ENCODE data around the gene PCLAF.
"Not testable (repeated sequence)": the region's sequence is repeated elsewhere in the genome, so short reads cannot be mapped to it uniquely, and the experiment has no call there.

The PCLAF gene, protein sequence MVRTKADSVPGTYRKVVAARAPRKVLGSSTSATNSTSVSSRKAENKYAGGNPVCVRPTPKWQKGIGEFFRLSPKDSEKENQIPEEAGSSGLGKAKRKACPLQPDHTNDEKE

DNA sequence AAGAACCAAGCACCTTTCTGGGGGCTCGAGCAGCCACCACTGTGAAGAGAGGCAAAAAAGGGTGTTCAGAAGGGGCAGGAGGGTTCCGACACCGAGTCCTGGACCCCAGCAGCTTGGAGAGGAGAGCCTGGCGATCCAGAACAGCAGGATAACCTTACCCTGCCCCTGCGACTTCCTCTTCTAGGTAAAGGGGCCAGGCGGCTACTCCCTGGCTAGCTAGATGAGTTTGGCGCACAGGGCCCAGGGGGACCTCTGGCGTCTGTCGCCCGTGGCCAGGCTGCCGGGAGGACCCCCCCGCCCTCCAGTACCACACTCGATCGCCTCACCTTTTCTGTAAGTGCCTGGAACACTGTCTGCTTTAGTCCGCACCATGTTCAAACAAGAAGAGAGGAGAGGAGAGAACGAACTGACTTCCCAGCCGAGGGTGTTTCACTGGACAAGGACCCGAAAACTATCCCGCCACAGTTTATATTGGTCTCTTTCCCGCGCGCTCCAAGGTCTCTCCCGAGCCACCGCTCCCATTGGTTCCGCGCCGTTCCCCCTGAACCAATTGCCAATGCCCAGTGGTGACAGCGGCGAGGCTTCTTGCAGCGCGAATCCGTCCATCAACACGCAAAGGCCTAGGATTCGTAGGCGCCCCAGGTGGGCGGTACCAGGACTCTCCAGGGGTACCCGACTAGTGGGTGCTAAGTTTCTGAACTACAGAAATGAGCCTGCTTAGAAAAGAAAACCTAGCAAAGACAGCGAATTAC is at the start of gene PCLAF:
TSS of gene PCLAF (minus strand) at position 442 of the 752 bp plus-strand sequence. CDS start at position 372, 70 bp downstream.
- no peaks in the 10 kb centered on the region for H3K36me3 Mint-ChIP-seq
- H3K27ac Mint-ChIP-seq, result peak within 1 kb of the TSS; percentile 89
- peaks cover 1% of the 10 kb centered on the region for H3K27me3 Mint-ChIP-seq
- no peaks in the 10 kb centered on the region for H3K9me3 Mint-ChIP-seq (ENCODE audit: low read depth)
- peak within 1 kb of the TSS; percentile 96 for H3K4me3 Mint-ChIP-seq
- H3K4me1 Mint-ChIP-seq (ENCODE audit: low read depth), result peaks cover 14% of the 10 kb centered on the region

DNA sequence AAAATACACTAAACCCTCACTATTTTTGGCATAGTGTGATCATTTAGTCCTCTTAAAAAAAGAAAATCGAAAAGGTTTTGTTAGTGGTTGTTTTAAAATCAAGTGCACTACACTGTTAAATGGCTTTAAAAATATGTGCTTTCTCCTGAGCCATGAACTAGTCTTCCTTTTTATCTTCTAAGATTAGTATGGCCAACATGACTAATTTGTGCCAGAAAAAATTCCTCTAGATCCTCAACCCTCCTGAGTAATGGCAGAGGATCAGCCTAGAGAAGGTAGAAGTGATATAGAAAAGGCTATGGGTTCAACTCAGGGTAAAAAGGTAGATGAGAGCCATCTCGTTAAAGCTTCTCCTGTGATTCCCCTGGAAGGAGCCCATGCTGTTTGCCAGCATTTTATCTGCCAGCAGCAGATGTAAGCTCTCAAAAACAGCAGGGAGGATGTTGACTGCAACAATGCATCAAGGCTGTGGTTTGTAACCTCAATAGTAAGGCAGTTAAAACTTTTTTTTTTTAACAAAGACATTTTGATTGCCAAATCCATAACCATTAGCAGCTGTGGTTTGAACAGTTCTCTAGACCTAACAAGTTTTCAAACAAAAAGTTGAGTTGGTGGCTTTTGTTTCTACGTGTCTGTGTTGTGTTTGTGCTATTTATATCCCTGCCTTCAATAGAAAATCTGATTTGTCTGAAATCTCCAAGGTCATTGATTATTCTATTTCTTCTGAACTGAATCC is 48.9 kb upstream of the PCLAF start:
- peaks cover 46% of the 10 kb centered on the region for H3K4me1 Mint-ChIP-seq (ENCODE audit: low read depth)
- H3K9me3 Mint-ChIP-seq (ENCODE audit: low read depth), result no peaks in the 10 kb centered on the region
- H3K4me3 Mint-ChIP-seq, result peak overlapping the region; percentile 77
- H3K27ac Mint-ChIP-seq, result peak overlapping the region; percentile 92
- H3K36me3 Mint-ChIP-seq, result peaks cover 5% of the 10 kb centered on the region
- no peaks in the 10 kb centered on the region for H3K27me3 Mint-ChIP-seq

DNA sequence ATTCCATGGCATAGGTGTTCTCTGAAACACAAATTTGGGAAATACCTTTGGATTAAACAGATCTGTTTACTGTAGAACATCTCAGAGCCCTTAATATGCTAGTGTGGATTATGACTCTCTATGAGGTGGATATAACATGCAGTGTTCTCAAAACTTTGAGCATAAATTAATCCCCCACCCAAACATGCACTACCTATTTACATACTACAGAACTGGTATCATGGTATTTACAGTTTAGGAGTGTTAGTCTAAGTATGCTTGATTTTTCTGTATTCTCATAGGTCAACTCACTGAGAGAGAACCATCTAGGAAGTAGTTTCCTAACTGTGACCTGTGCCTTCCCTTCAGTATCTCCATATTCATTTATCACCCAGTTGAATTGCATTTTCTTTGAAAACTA is 48.2 kb upstream of the PCLAF start:
- no peaks in the 10 kb centered on the region for H3K27me3 Mint-ChIP-seq
- H3K36me3 Mint-ChIP-seq, result peaks cover 5% of the 10 kb centered on the region
- peak overlapping the region; percentile 77 for H3K4me3 Mint-ChIP-seq
- peak overlapping the region; percentile 92 for H3K27ac Mint-ChIP-seq
- peaks cover 45% of the 10 kb centered on the region for H3K4me1 Mint-ChIP-seq (ENCODE audit: low read depth)
- no peaks in the 10 kb centered on the region for H3K9me3 Mint-ChIP-seq (ENCODE audit: low read depth)

DNA sequence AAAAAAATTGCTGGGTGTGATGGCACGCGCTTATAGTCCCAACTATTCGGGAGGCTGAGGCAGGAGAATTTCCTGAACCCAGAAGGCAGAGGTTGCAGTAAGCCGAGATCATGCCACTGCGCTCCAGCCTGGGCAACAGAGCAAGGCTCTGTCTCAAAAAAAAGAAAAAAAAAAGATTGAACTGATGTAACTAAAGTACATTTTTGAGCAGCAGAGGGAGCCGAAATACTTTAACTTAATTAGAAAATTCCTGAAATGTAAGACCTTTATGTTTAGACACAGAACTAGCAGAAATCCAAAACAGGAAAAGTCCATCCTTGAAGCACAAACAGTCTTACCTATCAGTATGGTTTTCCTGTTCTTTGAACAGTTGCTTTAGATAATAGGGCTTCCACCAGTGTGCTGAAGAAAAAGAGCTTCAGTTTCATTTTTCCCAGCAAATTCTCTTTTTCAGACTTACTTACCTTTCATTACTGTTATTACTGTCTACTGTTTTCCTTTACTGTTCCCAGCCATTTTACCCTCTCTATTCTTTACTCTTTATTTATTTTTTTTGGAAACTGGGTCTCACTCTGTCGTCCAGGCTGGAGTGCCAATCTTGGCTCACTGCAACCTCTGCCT is 45.7 kb upstream of the PCLAF start:
- Mint-ChIP-seq H3K4me3 (peak overlapping the region; percentile 17), H3K36me3 (peaks cover 5% of the 10 kb centered on the region), H3K27me3 (no peaks in the 10 kb centered on the region), H3K4me1 (ENCODE audit: low read depth) (peaks cover 44% of the 10 kb centered on the region), H3K27ac (peak overlapping the region; percentile 78), H3K9me3 (ENCODE audit: low read depth) (no peaks in the 10 kb centered on the region)

DNA sequence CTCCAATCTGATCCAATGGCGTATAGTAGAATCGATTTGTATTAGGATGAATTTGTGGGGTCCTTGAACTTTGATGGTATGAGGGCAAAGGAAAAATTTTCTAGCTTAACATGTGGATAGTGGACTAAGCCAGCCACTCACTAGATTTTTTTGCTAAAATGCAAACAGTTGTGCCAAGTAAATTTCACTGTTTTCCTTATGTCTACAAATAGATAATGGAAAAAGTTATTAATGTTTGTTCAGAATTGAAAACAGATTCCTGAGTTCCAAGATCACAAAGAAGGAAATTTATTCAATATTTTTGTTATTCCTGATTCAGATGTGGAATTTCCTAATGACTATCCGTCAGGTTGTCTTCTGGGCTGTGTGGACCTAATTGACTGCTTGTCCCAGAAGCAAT is 44.0 kb upstream of the PCLAF start:
- Mint-ChIP-seq H3K4me3 (no peak overlapping the region), H3K36me3 (peaks cover 3% of the 10 kb centered on the region), H3K27me3 (no peaks in the 10 kb centered on the region), H3K9me3 (ENCODE audit: low read depth) (no peaks in the 10 kb centered on the region), H3K27ac (peak overlapping the region; percentile 64), H3K4me1 (ENCODE audit: low read depth) (peaks cover 33% of the 10 kb centered on the region)

DNA sequence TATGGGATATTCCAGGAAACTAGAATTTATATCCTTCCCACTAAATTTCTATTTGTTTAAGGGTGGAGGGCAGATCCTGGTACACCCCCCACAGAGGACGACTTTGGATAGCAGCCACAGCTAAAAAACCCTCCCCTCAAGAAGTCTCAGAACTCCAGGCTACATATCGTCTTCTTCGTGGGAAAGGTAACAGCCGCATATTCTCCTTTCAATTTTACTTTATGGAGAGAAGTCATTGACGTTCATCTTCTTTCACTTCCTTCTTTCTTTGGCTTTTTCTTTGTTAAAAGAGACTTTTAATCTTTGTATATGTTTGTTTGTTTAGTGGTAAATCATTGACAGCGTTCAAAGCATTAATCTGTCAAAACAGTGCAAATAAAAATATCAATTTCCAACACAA is 42.7 kb upstream of the PCLAF start:
- H3K27ac Mint-ChIP-seq, result no peak overlapping the region
- H3K9me3 Mint-ChIP-seq (ENCODE audit: low read depth), result no peaks in the 10 kb centered on the region
- no peaks in the 10 kb centered on the region for H3K27me3 Mint-ChIP-seq
- H3K4me1 Mint-ChIP-seq (ENCODE audit: low read depth), result peaks cover 22% of the 10 kb centered on the region
- peaks cover 3% of the 10 kb centered on the region for H3K36me3 Mint-ChIP-seq
- no peak overlapping the region for H3K4me3 Mint-ChIP-seq

DNA sequence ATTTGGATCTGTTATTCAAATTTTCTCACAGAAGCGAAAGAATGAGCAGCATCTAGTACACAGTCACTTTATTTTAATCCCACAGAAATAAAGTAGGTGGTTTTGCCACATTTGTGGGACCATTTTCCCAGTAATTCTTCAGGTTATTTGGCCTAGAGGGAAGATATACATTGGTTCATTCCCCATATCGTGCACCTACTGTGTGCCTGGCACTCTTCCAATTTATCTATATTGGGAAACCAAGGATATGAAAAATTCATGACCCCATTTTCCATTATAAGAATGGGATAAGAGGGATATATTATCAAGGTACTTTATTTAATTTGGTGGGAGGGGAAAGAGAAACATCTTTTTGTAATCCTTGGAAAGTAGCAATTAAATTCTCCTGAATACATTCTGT is 41.5 kb upstream of the PCLAF start:
- H3K27ac Mint-ChIP-seq, result no peak overlapping the region
- no peak overlapping the region for H3K4me3 Mint-ChIP-seq
- no peaks in the 10 kb centered on the region for H3K9me3 Mint-ChIP-seq (ENCODE audit: low read depth)
- peaks cover 6% of the 10 kb centered on the region for H3K36me3 Mint-ChIP-seq
- peaks cover 14% of the 10 kb centered on the region for H3K4me1 Mint-ChIP-seq (ENCODE audit: low read depth)
- H3K27me3 Mint-ChIP-seq, result no peaks in the 10 kb centered on the region

DNA sequence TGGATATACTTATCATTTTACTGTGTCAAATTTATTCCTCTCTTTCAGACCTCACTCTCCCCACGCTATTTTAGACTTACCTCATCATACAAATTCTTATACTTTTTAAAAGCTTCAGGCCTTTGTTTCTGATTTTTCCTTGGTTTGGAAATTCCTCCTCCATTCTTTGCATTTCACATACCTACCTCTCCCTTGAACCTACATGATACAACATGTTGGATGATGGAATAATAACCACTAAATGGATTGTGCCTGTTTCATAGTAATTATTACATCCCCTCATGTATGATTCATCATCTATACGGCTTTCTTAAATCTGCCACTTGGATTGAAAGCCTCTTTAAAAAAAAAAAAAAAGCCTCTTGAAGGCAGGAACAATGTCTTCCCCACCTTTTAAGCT is 31.0 kb upstream of the PCLAF start:
- H3K27me3 Mint-ChIP-seq, result no peaks in the 10 kb centered on the region
- no peak overlapping the region for H3K27ac Mint-ChIP-seq

DNA sequence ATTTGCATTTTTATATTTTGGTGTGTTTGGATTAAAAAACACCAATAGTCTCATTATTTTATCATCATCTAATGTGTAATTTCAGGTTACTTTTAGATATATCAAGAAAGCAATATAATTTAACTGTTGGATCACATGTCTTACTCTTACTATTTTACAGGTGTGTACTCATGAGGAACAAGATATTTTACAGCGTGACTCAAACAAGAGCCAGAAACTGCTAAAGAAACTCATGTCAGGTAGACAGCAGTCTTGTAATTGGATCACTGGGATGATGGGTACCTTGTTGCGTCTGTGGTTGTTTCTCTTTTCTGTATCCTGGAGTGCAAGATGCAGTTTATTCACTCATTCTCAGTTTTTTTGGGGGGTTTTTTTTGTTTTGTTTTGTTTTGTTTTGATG is 19.3 kb upstream of the PCLAF start:
- no peaks in the 10 kb centered on the region for H3K27me3 Mint-ChIP-seq
- H3K27ac Mint-ChIP-seq, result no peak overlapping the region
- H3K4me3 Mint-ChIP-seq, result no peak overlapping the region
- peaks cover 8% of the 10 kb centered on the region for H3K36me3 Mint-ChIP-seq
- no peaks in the 10 kb centered on the region for H3K9me3 Mint-ChIP-seq (ENCODE audit: low read depth)
- H3K4me1 Mint-ChIP-seq (ENCODE audit: low read depth), result no peaks in the 10 kb centered on the region

More for the DNA sequence above, 31.0 kb upstream of the PCLAF start:
- Mint-ChIP-seq H3K4me1 (ENCODE audit: low read depth) (no peaks in the 10 kb centered on the region), H3K36me3 (peaks cover 18% of the 10 kb centered on the region), H3K4me3 (no peak overlapping the region), H3K9me3 (ENCODE audit: low read depth) (no peaks in the 10 kb centered on the region)

DNA sequence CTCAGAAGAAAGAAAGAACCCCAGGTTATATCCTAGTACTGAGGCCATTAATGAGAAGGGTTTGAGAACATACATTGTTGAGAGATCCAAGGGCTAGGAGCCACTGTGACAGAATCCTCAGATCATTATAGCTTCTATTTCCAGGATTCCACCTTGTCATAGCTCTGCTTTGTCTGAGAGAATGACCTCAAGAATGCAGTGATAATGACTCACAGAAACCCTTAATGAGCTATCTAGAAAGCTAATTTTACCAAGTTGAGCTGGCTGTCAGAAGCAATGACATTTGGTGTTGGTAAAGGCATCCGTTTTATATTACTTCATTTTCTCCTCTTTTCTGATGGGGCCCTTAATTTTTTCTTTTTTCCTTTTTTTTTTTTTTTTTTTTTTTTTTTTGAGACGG is 17.3 kb upstream of the PCLAF start:
- Mint-ChIP-seq H3K9me3 (ENCODE audit: low read depth) (no peaks in the 10 kb centered on the region), H3K27ac (no peak overlapping the region), H3K4me1 (ENCODE audit: low read depth) (peaks cover 6% of the 10 kb centered on the region), H3K27me3 (no peaks in the 10 kb centered on the region), H3K36me3 (peaks cover 8% of the 10 kb centered on the region), H3K4me3 (no peak overlapping the region)

DNA sequence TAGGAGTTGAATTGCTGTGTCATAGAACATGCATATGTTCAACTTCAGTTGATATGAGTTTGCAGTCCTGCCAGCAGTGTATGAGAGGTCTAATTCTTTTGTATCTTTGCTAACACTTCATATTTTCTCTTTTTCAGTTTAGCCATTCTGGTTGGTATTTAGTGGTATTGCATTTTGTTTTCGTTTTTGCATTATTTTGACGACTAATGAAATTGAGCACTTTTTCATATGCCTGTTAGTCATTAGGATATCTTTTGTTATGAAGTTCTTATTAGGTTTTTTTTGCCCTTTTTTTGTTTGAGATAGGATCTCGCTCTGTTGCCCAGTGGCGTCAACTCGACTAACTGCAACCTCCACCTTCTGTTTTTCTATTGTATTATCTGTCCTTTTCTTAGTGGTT is 15.5 kb upstream of the PCLAF start:
- Mint-ChIP-seq H3K4me3 (no peak overlapping the region), H3K27me3 (no peaks in the 10 kb centered on the region), H3K27ac (no peak overlapping the region), H3K36me3 (peaks cover 8% of the 10 kb centered on the region), H3K4me1 (ENCODE audit: low read depth) (peaks cover 6% of the 10 kb centered on the region), H3K9me3 (ENCODE audit: low read depth) (no peaks in the 10 kb centered on the region)

DNA sequence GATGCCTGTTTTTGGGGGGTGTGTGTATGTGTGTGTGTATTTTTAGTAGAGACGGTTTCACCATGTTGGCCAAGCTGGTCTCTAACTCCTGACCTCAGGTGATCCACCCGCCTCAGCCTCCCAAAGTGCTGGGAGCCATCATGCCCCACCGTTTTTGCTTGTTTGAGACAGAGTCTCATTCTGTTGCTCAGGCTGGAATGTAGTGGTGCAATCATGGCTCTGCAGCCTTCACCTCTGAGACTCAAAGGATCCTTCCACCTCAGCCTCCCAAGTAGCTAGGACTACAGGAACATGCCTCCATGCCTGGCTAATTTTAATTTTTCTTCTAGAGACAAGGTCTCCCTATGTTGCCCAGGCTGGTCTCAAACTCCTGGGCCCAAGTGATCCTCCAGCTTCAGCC is 11.2 kb upstream of the PCLAF start:
- not testable (repeated sequence) for H3K27me3 Mint-ChIP-seq; H3K36me3 Mint-ChIP-seq; H3K9me3 Mint-ChIP-seq (ENCODE audit: low read depth); H3K4me3 Mint-ChIP-seq
- peak overlapping the region; percentile 6 for H3K27ac Mint-ChIP-seq
- peaks cover 23% of the 10 kb centered on the region for H3K4me1 Mint-ChIP-seq (ENCODE audit: low read depth)

DNA sequence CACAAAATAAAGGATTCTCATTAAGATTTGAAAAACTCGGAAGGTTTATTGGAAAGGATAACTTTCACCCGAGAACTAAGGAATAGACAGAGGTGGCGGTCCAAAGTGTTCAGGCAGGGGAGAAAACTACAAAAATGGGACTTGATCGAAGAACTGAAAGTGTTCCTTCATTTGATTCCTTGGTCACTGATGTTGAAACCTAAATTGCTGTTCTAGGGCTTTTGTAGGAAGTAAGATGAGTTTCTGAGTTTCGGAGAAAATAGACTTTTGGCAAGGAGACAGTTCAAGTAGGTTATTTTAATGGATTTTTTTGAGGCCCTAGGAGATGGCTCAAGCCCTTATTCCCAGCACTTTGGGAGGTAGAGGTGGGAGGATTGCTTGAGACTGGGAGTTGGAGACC is 7.8 kb upstream of the PCLAF start:
- H3K27me3 Mint-ChIP-seq, result no peaks in the 10 kb centered on the region
- no peaks in the 10 kb centered on the region for H3K9me3 Mint-ChIP-seq (ENCODE audit: low read depth)
- H3K27ac Mint-ChIP-seq, result peak overlapping the region; percentile 70
- H3K36me3 Mint-ChIP-seq, result no peaks in the 10 kb centered on the region
- peak overlapping the region; percentile 100 for H3K4me3 Mint-ChIP-seq
- peaks cover 20% of the 10 kb centered on the region for H3K4me1 Mint-ChIP-seq (ENCODE audit: low read depth)

DNA sequence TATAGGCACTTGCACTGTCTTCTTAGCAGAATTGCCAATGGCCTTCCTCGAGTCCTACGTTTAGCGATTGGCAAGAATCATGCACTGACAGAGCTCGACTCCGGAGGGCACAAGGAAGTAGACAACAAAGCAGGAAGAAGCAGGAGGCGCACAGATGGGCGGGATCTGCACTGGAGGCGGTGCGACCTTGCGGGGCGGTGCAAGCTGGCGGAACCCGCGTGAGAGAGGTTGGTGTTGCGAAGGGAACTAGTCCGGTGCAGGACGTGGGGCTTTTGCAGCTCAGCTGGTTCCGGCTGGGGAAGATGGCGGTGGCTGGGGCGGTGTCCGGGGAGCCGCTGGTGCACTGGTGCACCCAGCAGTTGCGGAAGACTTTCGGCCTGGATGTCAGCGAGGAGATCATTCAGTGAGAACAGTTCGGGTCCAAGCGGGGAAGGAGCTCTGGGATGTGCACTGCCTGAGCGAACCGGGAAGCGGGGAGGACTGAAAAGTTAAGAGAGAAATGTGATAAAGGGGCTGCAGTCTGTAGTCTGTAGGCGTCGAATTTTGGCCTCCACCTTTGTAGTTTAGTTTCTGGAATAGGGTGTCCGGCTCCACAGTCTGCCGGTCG is 6.4 kb upstream of the PCLAF start, which contains the start of gene TRIP4:
TSS of gene TRIP4 (plus strand) at position 275 of the 607 bp plus-strand sequence. CDS start at position 303, 28 bp downstream.
- H3K9me3 Mint-ChIP-seq (ENCODE audit: low read depth), result no peaks in the 10 kb centered on the region
- H3K27me3 Mint-ChIP-seq, result no peaks in the 10 kb centered on the region
- peak within 1 kb of the TSS; percentile 97 for H3K27ac Mint-ChIP-seq
- H3K4me3 Mint-ChIP-seq, result peak within 1 kb of the TSS; percentile 100
- peaks cover 20% of the 10 kb centered on the region for H3K4me1 Mint-ChIP-seq (ENCODE audit: low read depth)
- H3K36me3 Mint-ChIP-seq, result no peaks in the 10 kb centered on the region

DNA sequence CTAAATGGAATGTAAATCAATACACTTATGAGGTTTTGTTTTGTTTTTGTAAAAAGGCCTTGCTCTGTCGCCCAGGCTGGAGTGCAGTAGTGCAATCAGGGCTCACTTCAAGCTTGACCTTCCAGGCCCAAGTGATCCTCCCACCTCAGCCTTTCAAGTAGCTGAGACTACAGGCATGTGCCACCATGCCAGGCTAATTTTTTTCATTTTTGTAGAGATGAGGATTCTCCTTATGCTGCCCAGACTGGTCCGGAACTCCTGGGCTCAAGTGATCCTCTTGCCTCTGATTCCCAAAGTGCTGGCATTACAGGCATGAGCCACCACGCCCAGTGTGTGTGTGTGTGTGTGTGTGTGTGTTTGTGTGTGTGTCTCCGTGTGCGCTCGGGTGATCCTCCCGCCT is 5.0 kb upstream of the PCLAF start:
- Mint-ChIP-seq H3K4me1 (ENCODE audit: low read depth) (peaks cover 25% of the 10 kb centered on the region), H3K27me3 (no peaks in the 10 kb centered on the region), H3K36me3 (no peaks in the 10 kb centered on the region), H3K4me3 (no peak overlapping the region), H3K9me3 (ENCODE audit: low read depth) (no peaks in the 10 kb centered on the region), H3K27ac (no peak overlapping the region)

Measured in activated naive CD8-positive, alpha-beta T cell (primary cell).